ENCODE results near the gene PPP1R13L. TPM values are rescaled to one million over a fixed set of nuclear protein-coding genes. Genes with fewer than 3 reads are reported as not detected.
"Not testable (repeated sequence)": the region's sequence is repeated elsewhere in the genome, so short reads cannot be mapped to it uniquely, and the experiment has no call there.

PPP1R13L gene
- total RNA-seq, 4 donors from 2014 or later = 10.0 to 27.9 (median 17.1) TPM

- peaks cover 0 to 44% (median 10%) of the 10 kb centered on the region in 4 donors for H3K4me1 ChIP-seq
- no peak for DNase-seq (ENCODE audit: low spot score in 2 of 2)
- no peaks in the 10 kb centered on the region for H3K27me3 ChIP-seq
- H3K36me3 ChIP-seq = no peaks in the 10 kb centered on the region
- H3K9me3 ChIP-seq = no peaks in the 10 kb centered on the region
- WGBS, 2 donors = 85 to 91% methylated on average over 9 of the region's 9 CpGs
- TF ChIP-seq CTCF (IDR thresholded peaks at IDR 0.05) = no peak
- TF ChIP-seq EP300 (IDR thresholded peaks at IDR 0.05) = no peak
- no peak for TF ChIP-seq POLR2A (IDR thresholded peaks at IDR 0.05)
- H3K4me3 ChIP-seq = no peak overlapping the region
- peak overlapping the region; percentile 91 to 97 (median 94) for H3K27ac ChIP-seq
Observed at GRCh38 chr19:45440873-45441654, 36.2 kb upstream of the PPP1R13L start.

GRCh38 chr19:45440259-45440638 is 35.4 kb upstream of the PPP1R13L start:
- Histone ChIP-seq H3K27me3 (no peaks in the 10 kb centered on the region), H3K36me3 (no peaks in the 10 kb centered on the region), H3K4me3 (peak overlapping the region; percentile 49 to 78 (median 68)), H3K27ac (peak overlapping the region; percentile 91 to 97 (median 94)), H3K4me1 (peaks cover 0 to 41% (median 10%) of the 10 kb centered on the region in 4 donors), H3K9me3 (no peaks in the 10 kb centered on the region)
- TF ChIP-seq POLR2A (IDR thresholded peaks at IDR 0.05) = no peak
- no peak for TF ChIP-seq CTCF (IDR thresholded peaks at IDR 0.05)
- TF ChIP-seq EP300 (IDR thresholded peaks at IDR 0.05) = no peak
- no peak for DNase-seq (ENCODE audit: low spot score in 2 of 2)
- 52 to 59% methylated on average over 9 of the region's 9 CpGs for WGBS, 2 donors

GRCh38 chr19:45439569-45440258 is 34.8 kb upstream of the PPP1R13L start:
- peak overlapping the region; percentile 91 to 97 (median 94) for H3K27ac ChIP-seq
- 0% methylated on average over 39 to 51 of the region's 78 CpGs for WGBS, 2 donors
- H3K27me3 ChIP-seq = no peaks in the 10 kb centered on the region
- no peaks in the 10 kb centered on the region for H3K36me3 ChIP-seq
- H3K4me3 ChIP-seq = peak overlapping the region; percentile 49 to 78 (median 68)
- H3K9me3 ChIP-seq = no peaks in the 10 kb centered on the region
- H3K4me1 ChIP-seq = peaks cover 0 to 36% (median 8%) of the 10 kb centered on the region in 4 donors
- DNase-seq (ENCODE audit: low spot score in 2 of 2) = peak; percentile 72 to 73
- TF ChIP-seq POLR2A (IDR thresholded peaks at IDR 0.05) = peak in 1 of 2 donors; percentile 36
- TF ChIP-seq EP300 (IDR thresholded peaks at IDR 0.05) = peak in 1 of 2 donors; percentile 56
- peak; percentile 98 to 100 (median 100) for TF ChIP-seq CTCF (IDR thresholded peaks at IDR 0.05)

GRCh38 chr19:45439190-45439568 is 34.3 kb upstream of the PPP1R13L start:
- no peak for TF ChIP-seq EP300 (IDR thresholded peaks at IDR 0.05)
- TF ChIP-seq CTCF (IDR thresholded peaks at IDR 0.05) = no peak
- TF ChIP-seq POLR2A (IDR thresholded peaks at IDR 0.05) = no peak
- peak overlapping the region; percentile 49 to 78 (median 68) for H3K4me3 ChIP-seq
- H3K9me3 ChIP-seq = no peaks in the 10 kb centered on the region
- DNase-seq (ENCODE audit: low spot score in 2 of 2) = no peak
- H3K36me3 ChIP-seq = no peaks in the 10 kb centered on the region
- peaks cover 0 to 31% (median 5%) of the 10 kb centered on the region in 4 donors for H3K4me1 ChIP-seq
- H3K27me3 ChIP-seq = no peaks in the 10 kb centered on the region
- 35 to 36% methylated on average over 10 of the region's 10 CpGs for whole genome bisulfite sequencing, 2 donors
- peak overlapping the region; percentile 91 to 97 (median 94) for H3K27ac ChIP-seq

- H3K27ac ChIP-seq = no peak overlapping the region
- H3K4me1 ChIP-seq = peaks cover 0 to 16% (median 0%) of the 10 kb centered on the region in 4 donors
- H3K27me3 ChIP-seq = no peaks in the 10 kb centered on the region
- no peak overlapping the region for H3K4me3 ChIP-seq
- no peak for TF ChIP-seq POLR2A (IDR thresholded peaks at IDR 0.05)
- no peak for TF ChIP-seq EP300 (IDR thresholded peaks at IDR 0.05)
- no peak for TF ChIP-seq CTCF (IDR thresholded peaks at IDR 0.05)
- no peak for DNase-seq (ENCODE audit: low spot score in 2 of 2)
- WGBS, 2 donors = 85 to 89% methylated on average over 3 of the region's 3 CpGs
- no peaks in the 10 kb centered on the region for H3K9me3 ChIP-seq
- no peaks in the 10 kb centered on the region for H3K36me3 ChIP-seq
Observed at GRCh38 chr19:45437328-45437727, 32.5 kb upstream of the PPP1R13L start.

- not testable (repeated sequence) for H3K27ac ChIP-seq; H3K9me3 ChIP-seq; H3K36me3 ChIP-seq; DNase-seq (ENCODE audit: low spot score in 2 of 2); H3K4me3 ChIP-seq; H3K27me3 ChIP-seq
- H3K4me1 ChIP-seq = peaks cover 0 to 17% (median 8%) of the 10 kb centered on the region in 4 donors
- WGBS, 2 donors = 91 to 97% methylated on average over 8 of the region's 8 CpGs
Observed at GRCh38 chr19:45432543-45432942, 27.7 kb upstream of the PPP1R13L start.

- peaks cover 0 to 23% (median 8%) of the 10 kb centered on the region in 4 donors for H3K4me1 ChIP-seq
- DNase-seq (ENCODE audit: low spot score in 2 of 2); H3K9me3 ChIP-seq; H3K4me3 ChIP-seq; H3K27me3 ChIP-seq; H3K27ac ChIP-seq; H3K36me3 ChIP-seq: not testable (repeated sequence)
- 54% methylated on average over 9 of the region's 9 CpGs for WGBS, 2 donors
Observed at GRCh38 chr19:45431008-45431407, 26.1 kb upstream of the PPP1R13L start.
